ENCODE results near the gene NPY4R2.
"Not testable (repeated sequence)": the region's sequence is repeated elsewhere in the genome, so short reads cannot be mapped to it uniquely, and the experiment has no call there.

NPY4R2 gene

GRCh38 chr10:47918475-47918874, at the start of gene NPY4R2:
Gene NPY4R2 (plus strand): TSS chr10:47918662. CDS start chr10:47921988, 3,326 bp downstream.
- not testable (repeated sequence) for DNase-seq (ENCODE audit: low spot score)

- DNase-seq (ENCODE audit: low spot score), result not testable (repeated sequence)
These were observed 47.6 kb upstream of the NPY4R2 start for GRCh38 chr10:47870887-47871286.

GRCh38 chr10:47871485-47872180, 46.8 kb upstream of the NPY4R2 start:
- DNase-seq (ENCODE audit: low spot score), result not testable (repeated sequence)

GRCh38 chr10:47872236-47872635, 46.2 kb upstream of the NPY4R2 start:
- DNase-seq (ENCODE audit: low spot score), result not testable (repeated sequence)

GRCh38 chr10:47884239-47884638, 34.2 kb upstream of the NPY4R2 start:
- not testable (repeated sequence) for DNase-seq (ENCODE audit: low spot score)

- not testable (repeated sequence) for DNase-seq (ENCODE audit: low spot score)
These were observed 33.5 kb upstream of the NPY4R2 start for GRCh38 chr10:47884934-47885333.

GRCh38 chr10:47886356-47886755, 32.1 kb upstream of the NPY4R2 start:
- not testable (repeated sequence) for DNase-seq (ENCODE audit: low spot score)

GRCh38 chr10:47886827-47887226, 31.6 kb upstream of the NPY4R2 start:
- DNase-seq (ENCODE audit: low spot score), result not testable (repeated sequence)

- not testable (repeated sequence) for DNase-seq (ENCODE audit: low spot score)
These were observed 27.7 kb upstream of the NPY4R2 start for GRCh38 chr10:47890737-47891136.

GRCh38 chr10:47892494-47893261, 25.8 kb upstream of the NPY4R2 start:
- DNase-seq (ENCODE audit: low spot score), result not testable (repeated sequence)

- not testable (repeated sequence) for DNase-seq (ENCODE audit: low spot score)
These were observed 23.9 kb upstream of the NPY4R2 start for GRCh38 chr10:47894571-47894970.

- not testable (repeated sequence) for DNase-seq (ENCODE audit: low spot score)
These were observed 20.6 kb upstream of the NPY4R2 start for GRCh38 chr10:47897813-47898212.

GRCh38 chr10:47909333-47909732, 9.1 kb upstream of the NPY4R2 start:
- DNase-seq (ENCODE audit: low spot score), result not testable (repeated sequence)

- not testable (repeated sequence) for DNase-seq (ENCODE audit: low spot score)
These were observed 8.0 kb upstream of the NPY4R2 start for GRCh38 chr10:47910486-47910885.

GRCh38 chr10:47914052-47914451, 4.4 kb upstream of the NPY4R2 start:
- DNase-seq (ENCODE audit: low spot score), result not testable (repeated sequence)

- DNase-seq (ENCODE audit: low spot score), result not testable (repeated sequence)
These were observed 2.5 kb upstream of the NPY4R2 start for GRCh38 chr10:47915849-47916548.

- DNase-seq (ENCODE audit: low spot score), result not testable (repeated sequence)
These were observed 2.1 kb downstream of the NPY4R2 start for GRCh38 chr10:47920610-47921009.

- not testable (repeated sequence) for DNase-seq (ENCODE audit: low spot score)
These were observed 4.0 kb downstream of the NPY4R2 start for GRCh38 chr10:47922503-47922902.

- not testable (repeated sequence) for DNase-seq (ENCODE audit: low spot score)
These were observed 6.2 kb downstream of the NPY4R2 start for GRCh38 chr10:47924628-47925027.

- not testable (repeated sequence) for DNase-seq (ENCODE audit: low spot score)
These were observed 8.9 kb downstream of the NPY4R2 start for GRCh38 chr10:47927147-47927916.

- not testable (repeated sequence) for DNase-seq (ENCODE audit: low spot score)
These were observed 9.8 kb downstream of the NPY4R2 start for GRCh38 chr10:47928225-47928624.

GRCh38 chr10:47932824-47933223, 14.4 kb downstream of the NPY4R2 start:
- DNase-seq (ENCODE audit: low spot score), result not testable (repeated sequence)
